Liver (tissue), 9 donors: ENCODE results near the gene SBF2. TPM values are rescaled to one million over a fixed set of nuclear protein-coding genes. Genes with fewer than 3 reads are reported as not detected.
A peak's percentile ranks its signal among the peaks of the same experiment; 100 is the strongest.

Experiments
- DNase-seq: peaks from one replicate; pipeline ENCODE4 v3.0.0-alpha.2; 2017; ENCODE audit warnings: low spot score
- H3K27ac ChIP-seq, 2 donors: one replicate each; pipeline ENCODE4 v1.7.0; 2013; ENCODE audit warnings: inconsistent platforms in 2 of 2, low read length in 2 of 2, control low read depth in 1 of 2, low read depth in 1 of 2, mild to moderate bottlenecking in 1 of 2
- H3K27me3 ChIP-seq, 4 donors: one replicate each; pipeline versions ENCODE4 v1.6.1 to v1.7.0; 2013; ENCODE audit warnings: low read length in 3 of 4, inconsistent platforms in 1 of 4, mild to moderate bottlenecking in 1 of 4, moderate library complexity in 1 of 4; ENCODE audit not compliant: control insufficient read depth in 4 of 4, insufficient read depth in 4 of 4
- H3K36me3 ChIP-seq, 4 donors: one replicate each; pipeline versions ENCODE4 v1.6.1 to v1.7.0; 2013; ENCODE audit warnings: low read length in 3 of 4, mild to moderate bottlenecking in 3 of 4, low read depth in 1 of 4, moderate library complexity in 1 of 4; ENCODE audit not compliant: control insufficient read depth in 4 of 4, insufficient read depth in 3 of 4
- H3K4me1 ChIP-seq, 4 donors: one replicate each; pipeline versions ENCODE4 v1.6.1 to v1.7.0; 2013; ENCODE audit warnings: low read length in 3 of 4, mild to moderate bottlenecking in 3 of 4, moderate library complexity in 1 of 4; ENCODE audit not compliant: control insufficient read depth in 4 of 4, insufficient read depth in 4 of 4
- H3K4me3 ChIP-seq, 3 donors: one replicate each; pipeline versions ENCODE4 v1.6.1 to v1.7.0; 2013; ENCODE audit warnings: low read length in 3 of 3, control low read depth in 1 of 3, low read depth in 1 of 3, mild to moderate bottlenecking in 1 of 3
- H3K9ac ChIP-seq, 2 donors: one replicate each; pipeline ENCODE4 v1.7.0; 2013; ENCODE audit warnings: low read length in 2 of 2, mild to moderate bottlenecking in 2 of 2, moderate library complexity in 2 of 2, control low read depth in 1 of 2, low read depth in 1 of 2
- H3K9me3 ChIP-seq, 4 donors: one replicate each; pipeline versions ENCODE4 v1.6.1 to v1.7.0; 2013; ENCODE audit warnings: low read length in 3 of 4; ENCODE audit not compliant: control insufficient read depth in 4 of 4
- ATF3 ChIP-seq: IDR thresholded peaks from 2 replicates; pipeline ENCODE4 v1.6.1; 2016; ENCODE audit warnings: antibody characterized with exemption
- CTCF ChIP-seq: fragments of 150-350 bp; IDR thresholded peaks from 2 replicates; pipeline ENCODE4 v1.5.1; 2017; ENCODE audit warnings: improper control_type of control experiment, low read depth, low read length; ENCODE audit not compliant: missing input control
- EGR1 ChIP-seq, 2 donors: IDR thresholded peaks; 2 replicates each; pipeline ENCODE4 v1.6.1; 2016 to 2018; ENCODE audit warnings: antibody characterized with exemption in 2 of 2, low read depth in 2 of 2
- FOXA1 ChIP-seq: IDR thresholded peaks from 2 replicates; pipeline ENCODE4 v1.6.1; 2016; ENCODE audit warnings: antibody characterized with exemption
- FOXA2 ChIP-seq: IDR thresholded peaks from 2 replicates; pipeline ENCODE4 v1.6.1; 2016; ENCODE audit warnings: antibody characterized with exemption
- HNF4A ChIP-seq, 2 donors: conservative IDR thresholded peaks; 2 replicates each; pipeline ENCODE4 v1.6.1; 2016; ENCODE audit warnings: antibody characterized with exemption in 2 of 2, mild to moderate bottlenecking in 2 of 2
- HNF4G ChIP-seq: IDR thresholded peaks from 2 replicates; pipeline ENCODE4 v1.6.1; 2016; ENCODE audit warnings: antibody characterized with exemption
- JUND ChIP-seq, 2 donors: IDR thresholded peaks; 2 replicates each; pipeline ENCODE4 v1.6.1; 2016; ENCODE audit warnings: antibody characterized with exemption in 2 of 2
- NR2F2 ChIP-seq: IDR thresholded peaks from 2 replicates; pipeline ENCODE4 v1.6.1; 2016; ENCODE audit warnings: antibody characterized with exemption
- RAD21 ChIP-seq, 2 donors: IDR thresholded peaks; 2 replicates each; pipeline ENCODE4 v1.6.1; 2016; ENCODE audit warnings: antibody characterized with exemption in 2 of 2, mild to moderate bottlenecking in 2 of 2
- REST ChIP-seq: IDR thresholded peaks from 2 replicates; pipeline ENCODE4 v1.6.1; 2016; ENCODE audit warnings: antibody characterized with exemption, mild to moderate bottlenecking
- RXRA ChIP-seq, 2 donors: IDR thresholded peaks; 2 replicates each; pipeline ENCODE4 v1.6.1; 2017 to 2018; ENCODE audit warnings: antibody characterized with exemption in 2 of 2, mild to moderate bottlenecking in 1 of 2
- SP1 ChIP-seq: IDR thresholded peaks from 2 replicates; pipeline ENCODE4 v1.6.1; 2018; ENCODE audit warnings: antibody characterized with exemption, mild to moderate bottlenecking
- TAF1 ChIP-seq: conservative IDR thresholded peaks from 2 replicates; pipeline ENCODE4 v1.6.1; 2016; ENCODE audit warnings: antibody characterized with exemption, mild to moderate bottlenecking
- YY1 ChIP-seq: IDR thresholded peaks from 2 replicates; pipeline ENCODE4 v1.6.1; 2016; ENCODE audit warnings: antibody characterized with exemption, mild to moderate bottlenecking
- ZBTB33 ChIP-seq: IDR thresholded peaks from 2 replicates; pipeline ENCODE4 v1.6.1; 2016; ENCODE audit warnings: antibody characterized with exemption
- WGBS: extraction: QIAGEN DNeasy Blood & Tissue Kit; methylation state at CpG from one replicate; pipeline ENCODE4 v1.1.7; 2013; 5-methylcytosine and 5-hydroxymethylcytosine counted together
- polyA plus RNA-seq, 2 donors: library from polyadenylated mRNA; stranded (reverse) in 1 of 2; unstranded in 1 of 2; fragments of 200-250 nt in 1 of 2; fragments of >200 nt in 1 of 2; fragmentation: Nextera tagmentation in 1 of 2; extraction: Ambion mirVana in 1 of 2; gene quantifications; one replicate each; pipeline versions ENCODE4 v1.2.1 to v1.2.3, GENCODE V29; 2013 to 2015
- total RNA-seq, 2 donors: library from RNA; depleted of rRNA; stranded (reverse); fragments of >200 nt; gene quantifications; one replicate each; pipeline ENCODE4 v1.2.3, GENCODE V29; 2014
- donor health status: healthy.
- donor health status: healthy.
- donor health status: healthy.
- donor health status: healthy.
- donor health status: healthy.

Gene SBF2
- total and polyA plus RNA-seq, 4 donors: 7.5 to 31.3 (median 14.7) TPM

GRCh38 chr11:10322401-10322800 lies 28.4 kb upstream of the SBF2 start:
- Histone ChIP-seq H3K27ac (peak overlapping the region; percentile 58 to 82), H3K9me3 (no peaks in the 10 kb centered on the region), H3K9ac (peak overlapping the region; percentile 21 to 42), H3K4me3 (peak overlapping the region in 1 of 3 donors; percentile 30), H3K36me3 (no peaks in the 10 kb centered on the region), H3K27me3 (no peaks in the 10 kb centered on the region), H3K4me1 (peaks cover 16 to 47% (median 38%) of the 10 kb centered on the region in 4 donors)
- WGBS: 68% methylated on average over 2 of the region's 2 CpGs
- no peak for DNase-seq
- no peak for TF ChIP-seq HNF4G
- TF ChIP-seq EGR1 (IDR thresholded peaks at IDR 0.05; ENCODE audit: low read depth in 2 of 2): no peak
- no peak for TF ChIP-seq RXRA (IDR thresholded peaks at IDR 0.05)
- TF ChIP-seq CTCF: no peak
- no peak for TF ChIP-seq JUND (IDR thresholded peaks at IDR 0.05)
- TF ChIP-seq REST: no peak
- TF ChIP-seq RAD21 (IDR thresholded peaks at IDR 0.05): no peak
- TF ChIP-seq YY1: no peak
- no peak for TF ChIP-seq HNF4A (conservative IDR thresholded peaks at IDR 0.05)
- TF ChIP-seq NR2F2: no peak
- TF ChIP-seq FOXA1: no peak
- no peak for TF ChIP-seq FOXA2
- TF ChIP-seq SP1: no peak
- TF ChIP-seq ZBTB33: no peak
- no peak for TF ChIP-seq ATF3

GRCh38 chr11:10320736-10321465 lies 26.9 kb upstream of the SBF2 start:
- Histone ChIP-seq H3K27ac (no peak overlapping the region), H3K36me3 (no peaks in the 10 kb centered on the region), H3K9me3 (no peaks in the 10 kb centered on the region), H3K9ac (no peak overlapping the region), H3K4me3 (no peak overlapping the region), H3K4me1 (peaks cover 13 to 32% (median 24%) of the 10 kb centered on the region in 4 donors), H3K27me3 (no peaks in the 10 kb centered on the region)
- no peak for DNase-seq
- TF ChIP-seq HNF4G (no peak), ZBTB33 (no peak), ATF3 (no peak), FOXA2 (no peak), TAF1 (no peak), FOXA1 (no peak), RAD21 (IDR thresholded peaks at IDR 0.05) (no peak), HNF4A (conservative IDR thresholded peaks at IDR 0.05) (no peak)
- WGBS: 95% methylated on average over 4 of the region's 4 CpGs
